Mesenchymal stem cell (in vitro differentiated cells and primary cell): Measurements from ENCODE around the gene SHISA5.

Source experiments
- DNase-seq: peaks from one replicate; pipeline ENCODE4 v3.0.0-alpha.2; 2013
- H2AFZ ChIP-seq: one replicate; pipeline ENCODE4 v1.6.1; 2013; ENCODE audit warnings: low read depth, mild to moderate bottlenecking, control low read depth, inconsistent platforms, low read length, moderate library complexity
- H2AK5ac ChIP-seq: 2 replicates; pipeline ENCODE4 v1.6.1; 2013; ENCODE audit warnings: low read length, moderate library complexity, mild to moderate bottlenecking, inconsistent platforms; ENCODE audit not compliant: severe bottlenecking
- H2BK120ac ChIP-seq: one replicate; pipeline ENCODE4 v1.6.1; 2013; ENCODE audit warnings: low read depth, mild to moderate bottlenecking, inconsistent platforms, low read length, moderate library complexity
- H2BK12ac ChIP-seq, 2 experiments: one replicate each; pipeline ENCODE4 v1.6.1; 2013; ENCODE audit warnings: inconsistent platforms in 2 of 2, low read length in 2 of 2, mild to moderate bottlenecking in 2 of 2, moderate library complexity in 2 of 2, control low read depth in 1 of 2
- H2BK15ac ChIP-seq: one replicate; pipeline ENCODE4 v1.6.1; 2013; ENCODE audit warnings: mild to moderate bottlenecking, low read depth, inconsistent platforms; ENCODE audit not compliant: poor library complexity, severe bottlenecking
- H2BK5ac ChIP-seq: 2 replicates; pipeline ENCODE4 v1.6.1; 2013; ENCODE audit warnings: low read depth, mild to moderate bottlenecking, low read length, control low read depth, inconsistent platforms; ENCODE audit not compliant: poor library complexity, severe bottlenecking
- H3K14ac ChIP-seq, 2 experiments: one replicate each; pipeline ENCODE4 v1.6.1; 2013; ENCODE audit warnings: inconsistent platforms in 2 of 2, low read length in 2 of 2, control low read depth in 1 of 2, mild to moderate bottlenecking in 1 of 2, moderate library complexity in 1 of 2
- H3K18ac ChIP-seq, 2 experiments: one replicate each; pipeline ENCODE4 v1.6.1; 2013; ENCODE audit warnings: inconsistent platforms in 2 of 2, low read length in 2 of 2, control low read depth in 1 of 2, low read depth in 1 of 2, mild to moderate bottlenecking in 1 of 2
- H3K23ac ChIP-seq, 2 experiments: one replicate each; pipeline ENCODE4 v1.6.1; 2013; ENCODE audit warnings: inconsistent platforms in 2 of 2, low read length in 2 of 2, mild to moderate bottlenecking in 2 of 2, moderate library complexity in 2 of 2, control low read depth in 1 of 2
- H3K27ac ChIP-seq: 2 replicates; pipeline ENCODE4 v1.5.1; 2013; ENCODE audit warnings: mild to moderate bottlenecking, moderate library complexity, low read length, control low read depth, inconsistent platforms; ENCODE audit not compliant: poor library complexity, severe bottlenecking
- H3K27me3 ChIP-seq, 2 experiments: 2 replicates each; pipeline versions ENCODE4 v1.6.1 to v1.7.0; 2013; ENCODE audit warnings: low read length in 2 of 2, mild to moderate bottlenecking in 2 of 2, moderate library complexity in 2 of 2, control low read depth in 1 of 2, inconsistent platforms in 1 of 2; ENCODE audit not compliant: control insufficient read depth in 1 of 2, insufficient read depth in 1 of 2
- H3K36me3 ChIP-seq, 2 experiments: 2 replicates each; pipeline versions ENCODE4 v1.6.1 to v1.7.0; 2013; ENCODE audit warnings: low read length in 2 of 2, control low read depth in 1 of 2, inconsistent platforms in 1 of 2, low read depth in 1 of 2, mild to moderate bottlenecking in 1 of 2; ENCODE audit not compliant: insufficient read depth in 2 of 2, control insufficient read depth in 1 of 2
- H3K4ac ChIP-seq, 2 experiments: one replicate each; pipeline ENCODE4 v1.6.1; 2013; ENCODE audit warnings: inconsistent platforms in 2 of 2, low read length in 2 of 2, mild to moderate bottlenecking in 2 of 2, moderate library complexity in 2 of 2, control low read depth in 1 of 2, low read depth in 1 of 2
- H3K4me1 ChIP-seq: 2 replicates; pipeline ENCODE4 v1.6.1; 2013; ENCODE audit warnings: low read depth, low read length, control low read depth; ENCODE audit not compliant: control insufficient read depth, insufficient read depth
- H3K4me2 ChIP-seq: 2 replicates; pipeline ENCODE4 v1.6.1; 2013; ENCODE audit warnings: low read length, mild to moderate bottlenecking, inconsistent platforms; ENCODE audit not compliant: poor library complexity, severe bottlenecking
- H3K4me3 ChIP-seq, 2 experiments: 2 replicates each; pipeline versions ENCODE4 v1.5.1 to v1.7.0; 2013; ENCODE audit warnings: low read length in 2 of 2, mild to moderate bottlenecking in 2 of 2, control low read depth in 1 of 2, low read depth in 1 of 2; ENCODE audit not compliant: insufficient read depth in 1 of 2
- H3K79me1 ChIP-seq: replicated peaks from 2 replicates; pipeline ENCODE4 v1.6.1; 2013; ENCODE audit warnings: mild to moderate bottlenecking, control low read depth, low read length, inconsistent platforms; ENCODE audit not compliant: poor library complexity, severe bottlenecking
- H3K9ac ChIP-seq: 2 replicates; pipeline ENCODE4 v1.7.0; 2013; ENCODE audit warnings: mild to moderate bottlenecking, low read length, moderate library complexity
- H3K9me3 ChIP-seq: 2 replicates; pipeline ENCODE4 v1.7.0; 2013; ENCODE audit warnings: mild to moderate bottlenecking, low read length; ENCODE audit not compliant: control insufficient read depth
- H4K8ac ChIP-seq: one replicate; pipeline ENCODE4 v1.6.1; 2013; ENCODE audit warnings: inconsistent platforms, mild to moderate bottlenecking, low read length, moderate library complexity
- H4K91ac ChIP-seq: one replicate; pipeline ENCODE4 v1.6.1; 2013; ENCODE audit warnings: mild to moderate bottlenecking, low read length, inconsistent platforms
- WGBS: methylation state at CpG from one replicate; pipeline ENCODE4 v1.1.7; 2013; ENCODE audit warnings: mixed read lengths; 5-methylcytosine and 5-hydroxymethylcytosine counted together

Gene SHISA5

DNA sequence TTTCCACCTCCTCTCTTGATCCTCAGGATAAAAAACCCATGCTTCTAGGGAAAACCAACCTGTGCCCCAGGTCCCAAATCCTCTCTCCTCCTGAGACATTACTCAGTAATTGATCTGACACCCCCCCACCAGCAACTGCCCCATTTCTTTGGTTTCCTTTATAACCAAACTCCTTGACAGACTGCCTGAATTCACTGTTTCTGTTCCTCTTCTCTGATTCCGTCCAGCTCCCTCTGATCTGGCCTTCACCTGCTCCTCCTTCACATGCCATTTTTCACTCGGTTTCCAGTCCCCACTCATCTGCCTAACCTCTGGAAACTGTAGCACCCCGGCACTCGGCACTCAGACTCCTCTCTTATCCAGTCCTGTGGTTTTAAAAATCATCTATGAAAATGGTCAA, 66.2 kb downstream of the SHISA5 start:
- H3K36me3 ChIP-seq, result peaks cover 19 to 26% of the 10 kb centered on the region in 2 experiments
- DNase-seq, result no peak
- no peak overlapping the region for H3K27ac ChIP-seq
- H2AFZ ChIP-seq, result no peak overlapping the region
- H2BK5ac ChIP-seq, result no peak overlapping the region
- H4K91ac ChIP-seq, result no peak overlapping the region
- no peak overlapping the region for H2BK120ac ChIP-seq
- H3K23ac ChIP-seq, result no peak overlapping the region
- no peaks in the 10 kb centered on the region for H3K27me3 ChIP-seq
- no peaks in the 10 kb centered on the region for H3K9me3 ChIP-seq
- no peak overlapping the region for H3K18ac ChIP-seq
- no peak overlapping the region for H3K4ac ChIP-seq
- WGBS, result 94% methylated on average over 2 of the region's 4 CpGs
- no peak overlapping the region for H3K14ac ChIP-seq
- no peak overlapping the region for H2BK15ac ChIP-seq
- no peak overlapping the region for H3K4me3 ChIP-seq
- peaks cover 20% of the 10 kb centered on the region for H3K4me1 ChIP-seq
- H3K4me2 ChIP-seq, result no peak overlapping the region
- no peak overlapping the region for H3K9ac ChIP-seq
- no peak overlapping the region for H2AK5ac ChIP-seq
- H2BK12ac ChIP-seq, result no peak overlapping the region
- H4K8ac ChIP-seq, result no peak overlapping the region
- H3K79me1 ChIP-seq, result peaks cover 23% of the 10 kb centered on the region

DNA sequence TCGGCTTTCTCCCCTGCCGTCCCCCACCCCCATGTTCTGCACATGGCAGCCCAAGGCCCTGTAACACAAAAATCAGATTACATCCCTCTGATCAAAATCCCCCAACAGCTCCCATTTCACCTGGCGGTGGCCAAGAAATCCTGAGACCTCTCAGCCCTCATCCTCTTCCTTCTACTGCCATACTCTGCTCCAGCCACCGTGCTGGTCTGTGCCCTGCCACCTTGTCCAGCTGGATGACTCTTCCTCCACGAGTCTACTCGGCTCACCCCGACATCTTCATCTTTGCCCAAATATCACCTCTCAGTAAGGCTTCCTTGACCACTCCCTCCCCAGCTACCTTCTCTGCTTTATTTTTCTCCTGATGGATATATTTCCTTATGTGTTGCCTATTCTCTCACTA, 67.1 kb downstream of the SHISA5 start:
- Histone ChIP-seq H2AFZ (no peak overlapping the region), H3K9me3 (no peaks in the 10 kb centered on the region), H4K91ac (no peak overlapping the region), H3K18ac (no peak overlapping the region), H3K27ac (no peak overlapping the region), H3K4me2 (no peak overlapping the region), H2BK12ac (no peak overlapping the region), H4K8ac (no peak overlapping the region), H3K9ac (no peak overlapping the region), H3K4ac (no peak overlapping the region), H3K14ac (no peak overlapping the region), H3K4me3 (no peak overlapping the region), H3K4me1 (peaks cover 27% of the 10 kb centered on the region), H3K27me3 (no peaks in the 10 kb centered on the region), H3K23ac (no peak overlapping the region), H2BK15ac (no peak overlapping the region), H3K36me3 (peaks cover 21 to 28% of the 10 kb centered on the region in 2 experiments), H2BK5ac (no peak overlapping the region), H2BK120ac (no peak overlapping the region), H3K79me1 (peaks cover 23% of the 10 kb centered on the region), H2AK5ac (no peak overlapping the region)
- DNase-seq, result no peak
- WGBS, result 92% methylated on average over 7 of the region's 7 CpGs

DNA sequence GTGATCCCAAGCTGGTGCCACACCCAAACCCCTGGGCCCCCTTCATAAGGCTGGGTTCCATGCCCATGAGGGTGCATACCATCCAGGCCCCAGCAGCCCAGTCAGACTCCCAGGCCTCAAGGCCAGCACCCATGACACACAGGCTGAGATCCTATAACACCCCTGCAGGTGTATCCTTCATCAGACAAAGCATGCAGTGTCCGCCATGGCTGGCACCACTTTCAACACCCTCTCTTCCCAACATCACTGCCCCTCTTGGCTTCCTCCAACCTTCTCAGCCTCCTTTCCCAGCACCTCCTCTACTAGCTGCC, 67.5 kb downstream of the SHISA5 start:
- H3K36me3 ChIP-seq, result peaks cover 21 to 26% of the 10 kb centered on the region in 2 experiments
- no peak overlapping the region for H3K23ac ChIP-seq

DNA sequence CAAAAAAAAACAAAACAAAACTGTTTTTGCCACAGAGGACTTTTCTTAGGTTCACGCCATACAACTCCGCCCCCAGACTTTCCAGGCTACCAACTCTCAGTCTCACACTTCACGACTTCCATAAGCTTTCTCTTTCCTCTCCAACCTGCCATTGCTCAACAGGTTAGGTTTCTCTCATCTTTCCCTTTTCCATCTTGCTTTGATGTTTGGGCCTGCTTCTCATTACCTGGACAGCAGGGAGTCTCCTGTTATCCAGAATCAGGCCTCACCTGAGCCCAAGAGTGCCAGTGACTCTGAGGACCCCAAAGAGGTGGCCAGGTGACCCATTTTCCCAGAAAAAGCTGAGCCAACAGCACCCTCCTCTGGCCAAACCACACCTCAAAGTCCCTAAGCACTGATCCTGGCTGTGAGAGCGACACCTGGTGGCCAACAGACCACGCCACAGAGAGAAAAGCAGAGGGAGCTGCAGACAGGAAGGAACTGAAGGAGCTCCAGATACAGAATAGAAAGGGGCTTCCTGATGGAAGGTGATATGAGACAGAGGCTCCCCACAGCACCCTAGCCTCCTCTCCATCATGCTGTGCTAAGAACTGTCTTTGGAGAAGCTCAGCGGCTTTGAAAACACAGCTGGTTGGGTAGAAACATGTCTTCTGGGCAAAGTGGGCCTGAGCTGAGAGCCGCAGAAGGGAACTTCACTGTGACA, 68.0 kb downstream of the SHISA5 start:
- Histone ChIP-seq H3K4me1 (peaks cover 25% of the 10 kb centered on the region), H3K4ac (no peak overlapping the region), H3K27ac (no peak overlapping the region), H3K18ac (no peak overlapping the region), H3K4me2 (no peak overlapping the region), H3K4me3 (no peak overlapping the region), H2BK120ac (no peak overlapping the region), H3K9me3 (no peaks in the 10 kb centered on the region), H4K8ac (no peak overlapping the region), H4K91ac (no peak overlapping the region), H3K36me3 (peaks cover 24% of the 10 kb centered on the region in 2 experiments), H3K23ac (no peak overlapping the region), H3K9ac (peak overlapping the region; percentile 72), H3K79me1 (peaks cover 21% of the 10 kb centered on the region), H2BK5ac (no peak overlapping the region), H2BK12ac (no peak overlapping the region), H3K27me3 (no peaks in the 10 kb centered on the region), H3K14ac (no peak overlapping the region), H2AK5ac (no peak overlapping the region), H2AFZ (no peak overlapping the region), H2BK15ac (no peak overlapping the region)
- DNase-seq, result peak; percentile 84
- 48% methylated on average over 7 of the region's 7 CpGs for WGBS

More for the DNA sequence above, 67.5 kb downstream of the SHISA5 start:
- Histone ChIP-seq H4K91ac (no peak overlapping the region), H3K4me1 (peaks cover 25% of the 10 kb centered on the region), H3K14ac (no peak overlapping the region), H4K8ac (no peak overlapping the region), H3K4me2 (no peak overlapping the region), H2BK120ac (no peak overlapping the region), H3K9me3 (no peaks in the 10 kb centered on the region), H3K4ac (no peak overlapping the region), H2AFZ (no peak overlapping the region), H2AK5ac (no peak overlapping the region), H3K18ac (no peak overlapping the region), H3K4me3 (no peak overlapping the region), H3K79me1 (peaks cover 21% of the 10 kb centered on the region), H3K9ac (no peak overlapping the region), H2BK12ac (no peak overlapping the region), H2BK15ac (peak overlapping the region; percentile 44), H3K27ac (no peak overlapping the region), H3K27me3 (no peaks in the 10 kb centered on the region), H2BK5ac (no peak overlapping the region)
- WGBS, result 41% methylated on average over 1 of the region's 1 CpG
- no peak for DNase-seq
